ENCODE data around the gene LCE1F.

DNA sequence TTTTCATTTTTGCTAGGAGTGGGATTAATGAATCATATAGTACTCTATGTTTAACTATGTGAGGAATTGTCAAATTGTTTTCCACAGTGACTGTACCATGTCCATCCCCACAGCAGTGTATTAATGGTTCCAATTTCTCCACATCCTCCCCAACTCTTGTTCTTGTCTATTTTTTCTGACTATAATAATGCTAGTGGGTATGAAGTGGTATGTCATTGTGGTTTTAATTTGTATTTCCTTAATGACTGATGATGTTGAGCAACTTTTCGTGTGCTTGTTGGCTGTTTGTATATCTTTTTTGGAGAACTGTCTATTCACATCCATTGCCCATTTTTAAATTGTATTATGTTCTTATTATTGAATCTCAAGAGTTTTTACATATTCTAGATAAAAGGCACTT, 27.1 kb upstream of the LCE1F start:
- TF ChIP-seq JUND (CRISPR knock-in tag; IDR thresholded peaks at IDR 0.05) (no peak), ZNF549 (CRISPR knock-in tag; IDR thresholded peaks at IDR 0.05) (no peak), ZNF780A (CRISPR knock-in tag; IDR thresholded peaks at IDR 0.05) (no peak), MXI1 (IDR thresholded peaks at IDR 0.05; ENCODE audit: borderline replicate concordance, low read depth, low read length) (no peak), HOXA7 (CRISPR knock-in tag; IDR thresholded peaks at IDR 0.05) (no peak), U2AF2 (IDR thresholded peaks at IDR 0.05; ENCODE audit: low read depth, low read length) (no peak), XRCC5 (optimal IDR thresholded peaks at IDR 0.05; ENCODE audit: low read length) (no peak), HDAC6 (IDR thresholded peaks at IDR 0.05; ENCODE audit: low read depth, low read length) (no peak), PHF5A (CRISPR knock-in tag; IDR thresholded peaks at IDR 0.05; ENCODE audit: low read depth, unreplicated experiment) (no peak)
- TF ChIP-seq, protein P1, sequence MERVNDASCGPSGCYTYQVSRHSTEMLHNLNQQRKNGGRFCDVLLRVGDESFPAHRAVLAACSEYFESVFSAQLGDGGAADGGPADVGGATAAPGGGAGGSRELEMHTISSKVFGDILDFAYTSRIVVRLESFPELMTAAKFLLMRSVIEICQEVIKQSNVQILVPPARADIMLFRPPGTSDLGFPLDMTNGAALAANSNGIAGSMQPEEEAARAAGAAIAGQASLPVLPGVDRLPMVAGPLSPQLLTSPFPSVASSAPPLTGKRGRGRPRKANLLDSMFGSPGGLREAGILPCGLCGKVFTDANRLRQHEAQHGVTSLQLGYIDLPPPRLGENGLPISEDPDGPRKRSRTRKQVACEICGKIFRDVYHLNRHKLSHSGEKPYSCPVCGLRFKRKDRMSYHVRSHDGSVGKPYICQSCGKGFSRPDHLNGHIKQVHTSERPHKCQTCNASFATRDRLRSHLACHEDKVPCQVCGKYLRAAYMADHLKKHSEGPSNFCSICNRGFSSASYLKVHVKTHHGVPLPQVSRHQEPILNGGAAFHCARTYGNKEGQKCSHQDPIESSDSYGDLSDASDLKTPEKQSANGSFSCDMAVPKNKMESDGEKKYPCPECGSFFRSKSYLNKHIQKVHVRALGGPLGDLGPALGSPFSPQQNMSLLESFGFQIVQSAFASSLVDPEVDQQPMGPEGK (CRISPR knock-in tag; IDR thresholded peaks at IDR 0.05): no peak
- TF ChIP-seq, protein P2, sequence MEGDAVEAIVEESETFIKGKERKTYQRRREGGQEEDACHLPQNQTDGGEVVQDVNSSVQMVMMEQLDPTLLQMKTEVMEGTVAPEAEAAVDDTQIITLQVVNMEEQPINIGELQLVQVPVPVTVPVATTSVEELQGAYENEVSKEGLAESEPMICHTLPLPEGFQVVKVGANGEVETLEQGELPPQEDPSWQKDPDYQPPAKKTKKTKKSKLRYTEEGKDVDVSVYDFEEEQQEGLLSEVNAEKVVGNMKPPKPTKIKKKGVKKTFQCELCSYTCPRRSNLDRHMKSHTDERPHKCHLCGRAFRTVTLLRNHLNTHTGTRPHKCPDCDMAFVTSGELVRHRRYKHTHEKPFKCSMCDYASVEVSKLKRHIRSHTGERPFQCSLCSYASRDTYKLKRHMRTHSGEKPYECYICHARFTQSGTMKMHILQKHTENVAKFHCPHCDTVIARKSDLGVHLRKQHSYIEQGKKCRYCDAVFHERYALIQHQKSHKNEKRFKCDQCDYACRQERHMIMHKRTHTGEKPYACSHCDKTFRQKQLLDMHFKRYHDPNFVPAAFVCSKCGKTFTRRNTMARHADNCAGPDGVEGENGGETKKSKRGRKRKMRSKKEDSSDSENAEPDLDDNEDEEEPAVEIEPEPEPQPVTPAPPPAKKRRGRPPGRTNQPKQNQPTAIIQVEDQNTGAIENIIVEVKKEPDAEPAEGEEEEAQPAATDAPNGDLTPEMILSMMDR (CRISPR knock-in tag; IDR thresholded peaks at IDR 0.05): no peak

All from HepG2 (cell line).